ENCODE data around the gene ST6GAL1.

Gene ST6GAL1

GRCh38 chr3:187093320-187093719 is 163.0 kb downstream of the ST6GAL1 start:
- TF ChIP-seq CTCF (IDR thresholded peaks at IDR 0.05; ENCODE audit: insufficient read depth, low read depth, low read length, missing control alignments) = no peak
- no peak overlapping the region for H3K4me3 ChIP-seq (ENCODE audit: low read depth, low read length)
- no peak for DNase-seq (ENCODE audit: low read depth)

- TF ChIP-seq CTCF (IDR thresholded peaks at IDR 0.05; ENCODE audit: insufficient read depth, low read depth, low read length, missing control alignments) = no peak
- no peak for DNase-seq (ENCODE audit: low read depth)
- H3K4me3 ChIP-seq (ENCODE audit: low read depth, low read length) = no peak overlapping the region
Measured at GRCh38 chr3:187098923-187099512, 168.7 kb downstream of the ST6GAL1 start.

GRCh38 chr3:187101184-187102072 is 171.1 kb downstream of the ST6GAL1 start:
- TF ChIP-seq CTCF (IDR thresholded peaks at IDR 0.05; ENCODE audit: insufficient read depth, low read depth, low read length, missing control alignments) = no peak
- DNase-seq (ENCODE audit: low read depth) = peak; percentile 51
- H3K4me3 ChIP-seq (ENCODE audit: low read depth, low read length) = no peak overlapping the region

GRCh38 chr3:187102073-187102634 is 171.8 kb downstream of the ST6GAL1 start:
- DNase-seq (ENCODE audit: low read depth) = no peak
- no peak overlapping the region for H3K4me3 ChIP-seq (ENCODE audit: low read depth, low read length)
- TF ChIP-seq CTCF (IDR thresholded peaks at IDR 0.05; ENCODE audit: insufficient read depth, low read depth, low read length, missing control alignments) = no peak

GRCh38 chr3:187103251-187103650 is 172.9 kb downstream of the ST6GAL1 start:
- TF ChIP-seq CTCF (IDR thresholded peaks at IDR 0.05; ENCODE audit: insufficient read depth, low read depth, low read length, missing control alignments) = no peak
- DNase-seq (ENCODE audit: low read depth) = no peak
- no peak overlapping the region for H3K4me3 ChIP-seq (ENCODE audit: low read depth, low read length)

- no peak for DNase-seq (ENCODE audit: low read depth)
- no peak for TF ChIP-seq CTCF (IDR thresholded peaks at IDR 0.05; ENCODE audit: insufficient read depth, low read depth, low read length, missing control alignments)
- H3K4me3 ChIP-seq (ENCODE audit: low read depth, low read length) = no peak overlapping the region
Measured at GRCh38 chr3:187104342-187104741, 174.0 kb downstream of the ST6GAL1 start.
